Inflammatory macrophage treated with lipopolysaccharide for 1 hour (primary cell): ENCODE data around the gene DNLZ.

Experiments used
- DNase-seq, 2 donors: peaks; one replicate each; pipeline ENCODE4 v3.0.0-alpha.2; 2020 to 2022

Gene DNLZ

DNA sequence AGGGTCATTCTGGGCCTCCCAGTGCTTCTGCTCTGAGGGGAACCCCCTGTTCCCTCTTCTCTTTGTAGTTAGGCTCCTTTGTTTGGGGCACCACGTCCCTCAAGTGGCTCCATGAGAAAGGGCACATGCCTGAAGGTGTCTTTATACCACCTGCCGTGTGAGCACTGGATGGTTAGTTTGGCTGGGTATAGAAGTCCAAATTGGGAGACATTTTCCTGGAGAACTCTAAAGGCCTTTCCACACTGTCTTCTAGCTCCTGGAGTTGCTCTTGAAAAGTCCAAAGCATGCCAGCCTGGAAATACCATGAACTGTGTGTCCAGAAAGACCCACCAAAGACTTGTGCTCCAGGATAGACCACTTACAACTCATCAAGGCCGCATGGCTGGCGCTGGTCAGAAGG, 48.6 kb downstream of the DNLZ start:
- no peak for DNase-seq

GRCh38 chr9:136314056-136314416, 49.5 kb downstream of the DNLZ start:
- DNase-seq, result no peak

GRCh38 chr9:136313111-136314055, 50.2 kb downstream of the DNLZ start:
- no peak for DNase-seq

DNA sequence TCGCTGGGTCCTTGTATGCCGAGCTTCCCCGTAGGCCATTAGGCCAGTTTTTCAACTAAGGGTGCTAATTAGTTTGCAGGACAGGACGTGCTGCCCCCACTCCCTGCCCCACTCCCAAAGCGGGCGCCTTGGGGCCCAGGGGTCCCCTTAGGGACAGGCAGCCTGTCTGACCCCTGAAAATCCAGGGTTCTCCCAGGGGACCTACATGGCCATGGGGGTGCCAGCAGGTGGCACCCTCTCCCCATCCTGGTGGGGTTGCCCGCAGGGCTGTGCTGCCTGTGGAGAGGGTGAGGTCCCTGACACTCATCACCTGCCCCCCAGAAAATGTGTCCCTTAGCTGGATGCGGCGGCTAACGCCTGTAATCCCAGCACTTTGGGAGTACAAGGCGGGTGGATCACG, 51.1 kb downstream of the DNLZ start:
- peak; percentile 26 to 51 for DNase-seq

- no peak for DNase-seq
Observed at GRCh38 chr9:136312009-136312375, 51.6 kb downstream of the DNLZ start.

DNA sequence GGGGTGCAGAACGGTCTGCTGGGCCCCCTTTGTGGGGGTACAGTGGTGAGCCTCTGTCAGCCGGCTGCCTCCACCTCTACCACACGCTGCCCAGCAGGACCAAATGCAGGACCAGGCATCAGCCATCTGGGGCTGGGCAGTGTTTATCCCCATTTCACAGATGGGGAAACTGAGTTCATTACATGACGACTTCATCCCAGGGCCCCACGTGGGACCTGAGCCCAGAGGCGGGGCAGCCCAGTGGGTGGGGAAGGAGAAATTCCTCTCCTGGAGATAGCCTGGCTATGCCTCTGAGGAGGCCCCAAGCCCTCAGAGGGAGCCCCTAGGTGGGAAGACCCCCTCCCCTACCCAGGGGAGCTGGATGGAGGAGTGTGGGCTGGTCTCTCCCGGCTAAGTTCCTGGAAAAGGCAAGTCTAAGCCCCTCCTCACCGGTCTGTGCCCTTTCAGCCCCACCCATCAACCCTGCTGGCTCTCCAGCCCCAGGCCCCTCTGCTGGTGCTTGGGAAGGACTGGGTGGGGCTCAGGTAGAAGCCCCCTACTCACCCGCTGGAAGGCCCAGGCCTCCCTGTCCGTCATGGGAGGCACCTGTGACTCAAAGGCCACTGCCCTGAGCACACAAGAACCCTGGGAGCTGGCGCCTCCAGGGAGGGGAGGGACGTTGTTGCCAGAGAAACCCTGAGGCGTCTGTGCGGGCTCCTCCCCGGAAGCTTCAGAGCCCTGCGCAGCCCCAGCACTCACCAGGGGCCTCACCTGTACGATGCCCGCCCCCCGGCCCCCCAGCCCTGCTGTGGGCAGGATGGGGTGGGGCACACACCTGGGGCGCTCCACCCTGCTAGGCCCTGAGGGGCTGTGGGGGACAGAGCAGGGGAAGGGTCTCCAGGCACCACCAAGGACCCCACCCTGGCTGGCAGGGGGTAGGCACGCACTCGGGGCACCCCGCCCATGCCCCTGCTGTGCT, 52.2 kb downstream of the DNLZ start:
- no peak for DNase-seq

DNA sequence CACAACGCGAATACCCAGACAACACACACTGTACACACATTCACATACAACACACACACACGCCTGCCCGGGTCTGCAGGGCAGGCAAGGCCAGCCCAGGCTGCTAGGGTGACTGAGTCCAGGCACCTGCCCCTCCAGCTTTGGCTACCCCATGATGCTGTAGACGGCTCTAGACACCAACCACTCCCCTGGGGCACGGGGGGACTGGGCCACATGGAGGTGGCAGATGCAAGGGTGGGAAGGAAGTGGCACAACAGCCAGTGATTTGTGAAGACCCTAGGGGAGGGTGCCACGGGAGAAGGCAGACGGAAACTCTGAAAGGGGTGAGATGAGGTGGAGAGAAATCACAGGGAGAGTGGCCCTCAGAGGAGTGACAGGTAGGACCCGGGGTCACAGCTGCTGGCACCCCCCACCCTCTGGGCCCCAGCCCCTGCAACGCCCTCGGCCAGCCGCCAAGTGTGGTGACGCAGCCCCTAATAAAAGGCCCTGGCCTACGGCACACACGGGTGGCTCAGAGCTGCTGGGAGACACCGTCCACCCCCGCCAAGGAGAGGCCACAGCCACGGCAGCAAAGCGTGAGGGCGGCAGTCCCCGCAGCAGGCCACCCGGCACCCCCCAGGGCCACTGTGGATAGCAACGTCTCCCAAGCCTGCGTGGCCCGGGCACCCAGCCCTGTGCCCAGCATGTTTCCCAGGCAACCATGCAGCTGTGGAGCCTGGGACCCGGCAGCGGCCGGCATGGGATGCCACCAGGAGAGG, 53.1 kb downstream of the DNLZ start:
- DNase-seq, result no peak

GRCh38 chr9:136309806-136310220, 53.7 kb downstream of the DNLZ start:
- DNase-seq, result no peak
